ENCODE results near the gene MRPS2.

The MRPS2 gene

GRCh38 chr9:135480940-135481310 is 19.6 kb upstream of the MRPS2 start:
- DNase-seq: no peak

- no peak for DNase-seq
Measured at GRCh38 chr9:135482015-135482754, 18.3 kb upstream of the MRPS2 start.

GRCh38 chr9:135484460-135485277 is 15.8 kb upstream of the MRPS2 start:
- no peak for DNase-seq

- no peak for DNase-seq
Measured at GRCh38 chr9:135485385-135485784, 15.1 kb upstream of the MRPS2 start.

- no peak for DNase-seq
Measured at GRCh38 chr9:135485832-135486231, 14.7 kb upstream of the MRPS2 start.

- DNase-seq: no peak
Measured at GRCh38 chr9:135486267-135487065, 14.0 kb upstream of the MRPS2 start.

GRCh38 chr9:135487281-135488012 is 13.0 kb upstream of the MRPS2 start:
- no peak for DNase-seq

GRCh38 chr9:135488013-135488330 is 12.5 kb upstream of the MRPS2 start:
- DNase-seq: no peak

- no peak for DNase-seq
Measured at GRCh38 chr9:135488527-135488926, 12.0 kb upstream of the MRPS2 start.

- no peak for DNase-seq
Measured at GRCh38 chr9:135489188-135489906, 11.1 kb upstream of the MRPS2 start.

GRCh38 chr9:135490166-135490870 is 10.2 kb upstream of the MRPS2 start:
- no peak for DNase-seq

GRCh38 chr9:135490980-135491464 is 9.5 kb upstream of the MRPS2 start:
- DNase-seq: no peak

GRCh38 chr9:135491764-135492163 is 8.7 kb upstream of the MRPS2 start:
- no peak for DNase-seq

- no peak for DNase-seq
Measured at GRCh38 chr9:135492886-135493669, 7.4 kb upstream of the MRPS2 start.

- no peak for DNase-seq
Measured at GRCh38 chr9:135494791-135495559, 5.5 kb upstream of the MRPS2 start.

- no peak for DNase-seq
Measured at GRCh38 chr9:135498381-135499126, 1.9 kb upstream of the MRPS2 start.

- DNase-seq: peak; percentile 73 to 86 (median 85)
Measured at GRCh38 chr9:135499326-135500070, 984 bp upstream of the MRPS2 start.

- DNase-seq: no peak
Measured at GRCh38 chr9:135500071-135500524, 384 bp upstream of the MRPS2 start.

Measured in T-helper 1 cell (primary cell).